SK-N-SH treated with all-trans-retinoic acid at 6 μM for 48 hours (cell line): Measurements from ENCODE around the gene MEF2B.

Experiments used
- GLIS3 ChIP-seq: fragments of 250-450 bp; sonication (Bioruptor Pico); IDR thresholded peaks from 2 replicates; pipeline ENCODE4 v1.5.0; 2020; ENCODE audit warnings: mild to moderate bottlenecking, moderate library complexity
- ISL1 ChIP-seq: fragments of 250-450 bp; sonication (Bioruptor Pico); IDR thresholded peaks from 2 replicates; pipeline ENCODE4 v2.1.2; 2022; ENCODE audit warnings: mild to moderate bottlenecking, moderate library complexity
- OSR1 ChIP-seq: fragments of 250-450 bp; sonication (Bioruptor Pico); IDR thresholded peaks from 2 replicates; pipeline ENCODE4 v1.8.0; 2022; ENCODE audit warnings: moderate library complexity, mild to moderate bottlenecking, inconsistent platforms
- PATZ1 ChIP-seq: fragments of 250-450 bp; sonication (Bioruptor Pico); IDR thresholded peaks from 2 replicates; pipeline ENCODE4 v1.8.0; 2020; ENCODE audit warnings: mild to moderate bottlenecking, moderate library complexity, borderline replicate concordance
- PPARA ChIP-seq: fragments of 250-450 bp; sonication (Bioruptor Pico); IDR thresholded peaks from 2 replicates; pipeline ENCODE4 v1.5.0; 2020; ENCODE audit warnings: mild to moderate bottlenecking, borderline replicate concordance
- RARB ChIP-seq: fragments of 250-450 bp; sonication (Bioruptor Pico); IDR thresholded peaks from 2 replicates; pipeline ENCODE4 v1.8.0; 2021; ENCODE audit warnings: mild to moderate bottlenecking, moderate library complexity
- TCF4 ChIP-seq: fragments of 250-450 bp; sonication (Bioruptor Pico); IDR thresholded peaks from 2 replicates; pipeline ENCODE4 v1.8.0; 2021; ENCODE audit warnings: mild to moderate bottlenecking, moderate library complexity, borderline replicate concordance
- ZC3H10 ChIP-seq: fragments of 250-450 bp; sonication (Bioruptor Pico); IDR thresholded peaks from 2 replicates; pipeline ENCODE4 v1.5.1; 2021; ENCODE audit warnings: mild to moderate bottlenecking, moderate library complexity
- ZFP3 ChIP-seq: fragments of 250-450 bp; sonication (Bioruptor Pico); IDR thresholded peaks from 2 replicates; pipeline ENCODE4 v1.5.0; 2020; ENCODE audit warnings: mild to moderate bottlenecking, moderate library complexity
- ZFP30 ChIP-seq: fragments of 450-650 bp; formaldehyde crosslinking; IDR thresholded peaks from 2 replicates; pipeline ENCODE4 v1.5.0; 2022; ENCODE audit warnings: mild to moderate bottlenecking, moderate library complexity
- ZNF70 ChIP-seq: fragments of 450-650 bp; formaldehyde crosslinking; IDR thresholded peaks from 2 replicates; pipeline ENCODE4 v1.5.0; 2020; ENCODE audit warnings: mild to moderate bottlenecking, moderate library complexity

GRCh38 chr19:19105365-19106055 lies 64.6 kb downstream of the MEF2B start:
- TF ChIP-seq PATZ1 (CRISPR knock-in tag) (no peak), GLIS3 (CRISPR knock-in tag) (no peak), ZC3H10 (no peak), ZNF70 (CRISPR knock-in tag) (no peak), RARB (CRISPR knock-in tag) (no peak), ISL1 (no peak), ZFP3 (no peak), TCF4 (CRISPR knock-in tag) (no peak), ZFP30 (CRISPR knock-in tag) (no peak), PPARA (CRISPR knock-in tag) (no peak), OSR1 (CRISPR knock-in tag) (no peak)
